Neural progenitor cell (in vitro differentiated cells): ENCODE results near the gene NIPAL3. TPM values are rescaled to one million over a fixed set of nuclear protein-coding genes. Genes with fewer than 3 reads are reported as not detected.

ENCODE experiments used
- DNase-seq: peaks from one replicate; pipeline ENCODE4 v3.0.0-alpha.2; 2016; ENCODE audit warnings: low spot score
- H2AFZ ChIP-seq: fragments of 200-600 bp; sonication (generic); replicated peaks from 2 replicates; pipeline ENCODE4 v1.6.1; 2016; ENCODE audit warnings: antibody characterized with exemption
- H3F3A ChIP-seq: fragments of 200-600 bp; sonication (generic); 2 replicates; pipeline ENCODE4 v1.6.1; 2016; ENCODE audit warnings: antibody characterized with exemption, low read depth
- H3K27ac ChIP-seq: fragments of 200-600 bp; sonication (generic); 2 replicates; pipeline ENCODE4 v1.5.1; 2016; ENCODE audit warnings: mild to moderate bottlenecking
- H3K27me3 ChIP-seq: fragments of 200-600 bp; sonication (generic); 2 replicates; pipeline ENCODE4 v1.6.1; 2016; ENCODE audit warnings: mild to moderate bottlenecking, moderate library complexity
- H3K36me3 ChIP-seq: fragments of 200-600 bp; sonication (generic); 2 replicates; pipeline ENCODE4 v1.5.1; 2016
- H3K4me1 ChIP-seq: fragments of 200-600 bp; sonication (generic); 2 replicates; pipeline ENCODE4 v1.6.1; 2016; ENCODE audit warnings: mixed run types
- H3K4me2 ChIP-seq: fragments of 200-600 bp; sonication (generic); 2 replicates; pipeline ENCODE4 v1.6.1; 2016
- H3K4me3 ChIP-seq: fragments of 200-600 bp; sonication (generic); 2 replicates; pipeline ENCODE4 v1.5.1; 2016
- H3K79me2 ChIP-seq: fragments of 200-600 bp; sonication (generic); 2 replicates; pipeline ENCODE4 v1.6.1; 2016; ENCODE audit warnings: low read depth
- H3K9ac ChIP-seq: fragments of 200-600 bp; sonication (generic); 2 replicates; pipeline ENCODE4 v1.6.1; 2016
- H3K9me3 ChIP-seq: fragments of 200-600 bp; sonication (generic); 2 replicates; pipeline ENCODE4 v1.5.1; 2016; ENCODE audit warnings: low read depth
- H4K20me1 ChIP-seq: fragments of 200-600 bp; sonication (generic); 2 replicates; pipeline ENCODE4 v1.6.1; 2016; ENCODE audit warnings: low read depth
- H3K27ac Mint-ChIP-seq: 3 replicates; pipeline ENCODE4 v1.8.0; 2021; ENCODE audit warnings: mixed read lengths
- H3K27me3 Mint-ChIP-seq: 2 replicates; pipeline ENCODE4 v1.8.0; 2022; ENCODE audit warnings: low read depth, mild to moderate bottlenecking, inconsistent platforms, moderate library complexity, mixed read lengths; ENCODE audit not compliant: insufficient read depth
- H3K36me3 Mint-ChIP-seq: 3 replicates; pipeline ENCODE4 v1.8.0; 2021; ENCODE audit warnings: mixed read lengths
- H3K4me1 Mint-ChIP-seq: 3 replicates; pipeline ENCODE4 v1.8.0; 2021; ENCODE audit warnings: mixed read lengths
- H3K4me3 Mint-ChIP-seq: 3 replicates; pipeline ENCODE4 v1.8.0; 2021; ENCODE audit warnings: mild to moderate bottlenecking, moderate library complexity, mixed read lengths
- H3K9me3 Mint-ChIP-seq: 3 replicates; pipeline ENCODE4 v1.8.0; 2020; ENCODE audit warnings: mixed read lengths
- CTCF ChIP-seq: fragments of 200-600 bp; sonication (generic); IDR thresholded peaks from 2 replicates; pipeline ENCODE4 v1.5.1; 2017; ENCODE audit warnings: antibody characterized with exemption, mild to moderate bottlenecking
- EZH2 ChIP-seq: fragments of 200-600 bp; sonication (generic); IDR thresholded peaks from 2 replicates; pipeline ENCODE4 v1.6.1; 2017; ENCODE audit warnings: antibody characterized with exemption, mild to moderate bottlenecking, moderate library complexity
- EZH2phosphoT487 ChIP-seq: fragments of 200-600 bp; sonication (generic); IDR thresholded peaks from 2 replicates; pipeline ENCODE4 v1.6.1; 2017; ENCODE audit warnings: antibody characterized with exemption
- total RNA-seq: library from RNA; depleted of rRNA; stranded (reverse); fragments of >200 nt; gene quantifications from 2 replicates; pipeline ENCODE4 v1.2.3, GENCODE V29; 2015; ENCODE audit warnings: low replicate concordance

Gene NIPAL3
- total RNA-seq, 1 donor from 2014 or later: 6.9 TPM

DNA sequence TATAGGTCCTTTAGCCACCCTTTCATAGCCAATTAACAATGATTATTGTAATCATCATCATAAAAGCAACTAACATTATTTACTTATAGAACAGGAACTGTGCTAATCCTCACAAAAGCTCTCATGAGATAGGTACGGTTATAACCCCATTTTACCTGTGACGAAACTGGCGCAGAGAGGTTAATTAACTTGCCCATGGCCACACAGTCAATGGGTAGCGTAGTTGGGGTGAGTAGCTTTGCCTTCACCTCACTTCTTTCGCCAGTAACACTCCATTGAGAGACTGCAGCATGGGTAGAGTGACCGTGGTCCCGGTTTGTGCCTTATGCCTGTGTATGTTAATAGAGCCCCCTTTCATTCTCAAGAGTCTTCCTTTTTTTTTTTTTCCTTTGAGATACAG, 10.3 kb downstream of the NIPAL3 start:
- Histone ChIP-seq H3K79me2 (no peaks in the 10 kb centered on the region), H3K4me2 (no peak overlapping the region), H3K27ac (no peak overlapping the region), H3K4me3 (no peak overlapping the region), H3K9ac (no peak overlapping the region), H3K9me3 (no peaks in the 10 kb centered on the region), H3K27me3 (no peaks in the 10 kb centered on the region), H2AFZ (no peak overlapping the region), H3K4me1 (no peaks in the 10 kb centered on the region), H4K20me1 (no peaks in the 10 kb centered on the region), H3K36me3 (no peaks in the 10 kb centered on the region), H3F3A (no peaks in the 10 kb centered on the region)
- no peaks in the 10 kb centered on the region for H3K36me3 Mint-ChIP-seq
- no peaks in the 10 kb centered on the region for H3K27me3 Mint-ChIP-seq
- no peak overlapping the region for H3K4me3 Mint-ChIP-seq
- H3K9me3 Mint-ChIP-seq: no peaks in the 10 kb centered on the region
- no peak overlapping the region for H3K27ac Mint-ChIP-seq
- no peak for DNase-seq
- no peaks in the 10 kb centered on the region for H3K4me1 Mint-ChIP-seq
- no peak for TF ChIP-seq EZH2phosphoT487
- TF ChIP-seq EZH2: no peak
- TF ChIP-seq CTCF: no peak

DNA sequence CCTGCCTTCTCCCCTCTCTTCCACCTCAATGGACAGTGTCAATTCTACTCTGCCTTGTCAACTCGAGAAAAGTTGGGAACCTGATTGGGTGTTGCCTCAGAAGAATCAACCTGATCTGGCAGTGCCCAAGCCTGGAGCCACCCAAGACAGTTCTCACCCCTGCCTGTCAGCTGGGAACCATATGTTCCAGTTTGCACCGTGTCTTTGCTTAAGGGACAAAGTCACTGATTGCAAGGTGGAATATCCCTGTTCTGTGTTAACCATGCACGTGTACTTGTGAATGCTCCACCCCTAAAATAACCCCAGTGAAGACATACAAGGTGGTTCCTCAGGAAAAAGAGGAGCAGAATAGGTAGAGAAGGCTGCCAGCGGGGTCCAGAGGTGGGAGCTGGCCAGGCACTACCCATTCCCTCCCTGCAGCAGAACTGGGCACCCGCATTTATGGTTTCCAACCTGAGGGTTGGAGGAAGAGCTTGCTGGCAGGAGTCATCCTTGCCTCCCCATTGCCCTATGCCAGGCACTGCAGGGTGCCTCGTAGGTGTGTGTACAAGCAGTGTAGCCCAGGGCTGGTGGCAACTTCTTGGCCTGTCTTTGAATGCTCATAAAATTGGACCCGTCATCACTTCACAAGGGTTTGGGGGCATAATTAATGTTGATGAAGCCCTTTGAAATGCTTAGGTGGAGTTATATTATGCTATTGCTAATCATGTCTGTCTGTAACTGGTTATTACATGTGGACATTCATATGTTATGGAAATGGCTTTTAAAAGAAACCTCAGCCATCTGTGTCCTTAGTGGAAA, 11.3 kb downstream of the NIPAL3 start:
- no peak overlapping the region for H3K4me3 ChIP-seq
- H3K79me2 ChIP-seq: no peaks in the 10 kb centered on the region
- no peaks in the 10 kb centered on the region for H3K4me1 ChIP-seq
- H3K9me3 ChIP-seq: no peaks in the 10 kb centered on the region
- no peaks in the 10 kb centered on the region for H3K27me3 ChIP-seq
- no peak overlapping the region for H2AFZ ChIP-seq
- no peaks in the 10 kb centered on the region for H3F3A ChIP-seq
- H4K20me1 ChIP-seq: no peaks in the 10 kb centered on the region
- H3K36me3 ChIP-seq: no peaks in the 10 kb centered on the region
- no peaks in the 10 kb centered on the region for H3K36me3 Mint-ChIP-seq
- no peak overlapping the region for H3K4me3 Mint-ChIP-seq
- H3K27me3 Mint-ChIP-seq: no peaks in the 10 kb centered on the region
- DNase-seq: no peak
- no peaks in the 10 kb centered on the region for H3K4me1 Mint-ChIP-seq
- H3K9ac ChIP-seq: no peak overlapping the region
- no peak overlapping the region for H3K27ac Mint-ChIP-seq
- H3K4me2 ChIP-seq: no peak overlapping the region
- H3K27ac ChIP-seq: no peak overlapping the region
- H3K9me3 Mint-ChIP-seq: no peaks in the 10 kb centered on the region
- TF ChIP-seq EZH2phosphoT487: no peak
- no peak for TF ChIP-seq CTCF
- no peak for TF ChIP-seq EZH2

DNA sequence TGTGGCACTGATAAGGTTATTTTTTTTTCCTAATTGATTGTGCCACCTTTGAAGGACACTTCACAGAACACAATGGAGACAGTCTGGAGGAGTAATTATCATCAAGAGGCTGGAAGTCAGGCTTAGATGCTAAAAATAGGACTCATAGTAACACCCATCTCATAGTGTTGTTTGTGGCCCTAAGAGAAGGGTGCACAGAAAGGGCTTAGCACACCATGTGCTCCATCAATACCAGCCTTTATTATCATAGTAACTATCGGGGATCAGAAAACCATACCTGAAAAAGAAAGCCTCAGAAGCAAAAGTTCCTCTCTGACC, 11.9 kb downstream of the NIPAL3 start:
- no peaks in the 10 kb centered on the region for H4K20me1 ChIP-seq
- no peaks in the 10 kb centered on the region for H3K9me3 Mint-ChIP-seq
- no peak overlapping the region for H3K27ac ChIP-seq
- H3K27me3 Mint-ChIP-seq: no peaks in the 10 kb centered on the region
- no peak overlapping the region for H3K27ac Mint-ChIP-seq
- no peaks in the 10 kb centered on the region for H3F3A ChIP-seq
- no peak overlapping the region for H3K4me3 ChIP-seq
- DNase-seq: no peak
- H3K9me3 ChIP-seq: no peaks in the 10 kb centered on the region
- H3K4me2 ChIP-seq: no peak overlapping the region
- no peaks in the 10 kb centered on the region for H3K36me3 ChIP-seq
- no peaks in the 10 kb centered on the region for H3K4me1 ChIP-seq
- no peaks in the 10 kb centered on the region for H3K27me3 ChIP-seq
- H3K79me2 ChIP-seq: no peaks in the 10 kb centered on the region
- no peaks in the 10 kb centered on the region for H3K36me3 Mint-ChIP-seq
- H3K4me3 Mint-ChIP-seq: no peak overlapping the region
- H3K9ac ChIP-seq: no peak overlapping the region
- H3K4me1 Mint-ChIP-seq: no peaks in the 10 kb centered on the region
- TF ChIP-seq EZH2phosphoT487 (no peak), EZH2 (no peak)
- H2AFZ ChIP-seq: no peak overlapping the region

- Histone ChIP-seq H3K27ac (no peak overlapping the region), H3F3A (peaks cover 4% of the 10 kb centered on the region), H3K9ac (no peak overlapping the region), H3K4me1 (peaks cover 17% of the 10 kb centered on the region), H3K27me3 (no peaks in the 10 kb centered on the region), H3K9me3 (no peaks in the 10 kb centered on the region), H3K36me3 (no peaks in the 10 kb centered on the region), H2AFZ (no peak overlapping the region), H3K4me2 (no peak overlapping the region), H3K4me3 (no peak overlapping the region), H3K79me2 (no peaks in the 10 kb centered on the region), H4K20me1 (no peaks in the 10 kb centered on the region)
- TF ChIP-seq EZH2phosphoT487 (no peak), CTCF (no peak), EZH2 (no peak)
- no peak for DNase-seq
- Mint-ChIP-seq H3K9me3 (no peaks in the 10 kb centered on the region), H3K27me3 (no peaks in the 10 kb centered on the region), H3K27ac (no peak overlapping the region), H3K36me3 (no peaks in the 10 kb centered on the region), H3K4me1 (peaks cover 20% of the 10 kb centered on the region), H3K4me3 (no peak overlapping the region)
These were observed 20.3 kb downstream of the NIPAL3 start for GRCh38 chr1:24435782-24436365.
